H9 (cell line): ENCODE results near the gene KAT2B. TPM values are rescaled to one million over a fixed set of nuclear protein-coding genes. Genes with fewer than 3 reads are reported as not detected.

Experiments used
- DNase-seq: peaks from one replicate; pipeline ENCODE4 v3.0.0-alpha.2; 2017
- H2AFZ ChIP-seq: one replicate; pipeline ENCODE4 v1.6.1; 2013; ENCODE audit warnings: mild to moderate bottlenecking, low read length, control low read depth, moderate library complexity
- H2AK5ac ChIP-seq: 2 replicates; pipeline ENCODE4 v1.6.1; 2013; ENCODE audit warnings: low read length, control low read depth, mixed read lengths; ENCODE audit not compliant: insufficient read length
- H2BK120ac ChIP-seq: one replicate; pipeline ENCODE4 v1.6.1; 2013; ENCODE audit warnings: low read depth, mild to moderate bottlenecking, low read length, control low read depth, inconsistent platforms; ENCODE audit not compliant: poor library complexity, severe bottlenecking
- H2BK12ac ChIP-seq: 2 replicates; pipeline ENCODE4 v1.6.1; 2013; ENCODE audit warnings: low read length, control low read depth, mixed read lengths, low read depth; ENCODE audit not compliant: insufficient read length
- H2BK15ac ChIP-seq: 2 replicates; pipeline ENCODE4 v1.6.1; 2013; ENCODE audit warnings: low read depth, low read length, control low read depth
- H2BK20ac ChIP-seq: one replicate; pipeline ENCODE4 v1.6.1; 2013; ENCODE audit warnings: low read depth, mild to moderate bottlenecking, low read length, control low read depth, inconsistent platforms; ENCODE audit not compliant: poor library complexity, severe bottlenecking
- H2BK5ac ChIP-seq: 2 replicates; pipeline ENCODE4 v1.6.1; 2013; ENCODE audit warnings: low read length, control low read depth, mixed read lengths; ENCODE audit not compliant: insufficient read length
- H3K14ac ChIP-seq: 2 replicates; pipeline ENCODE4 v1.6.1; 2013; ENCODE audit warnings: low read length, control low read depth; ENCODE audit not compliant: insufficient read depth
- H3K18ac ChIP-seq: 2 replicates; pipeline ENCODE4 v1.6.1; 2013; ENCODE audit warnings: low read depth, mild to moderate bottlenecking, mixed read lengths, low read length, control low read depth; ENCODE audit not compliant: insufficient read length
- H3K23ac ChIP-seq: 2 replicates; pipeline ENCODE4 v1.6.1; 2013; ENCODE audit warnings: low read length, control low read depth, mixed read lengths, low read depth; ENCODE audit not compliant: insufficient read length
- H3K23me2 ChIP-seq: 2 replicates; pipeline ENCODE4 v1.6.1; 2013; ENCODE audit warnings: low read depth, mild to moderate bottlenecking, mixed read lengths, low read length, control low read depth; ENCODE audit not compliant: insufficient read length, poor library complexity, severe bottlenecking
- H3K27ac ChIP-seq: 2 replicates; pipeline ENCODE4 v1.5.1; 2013; ENCODE audit warnings: low read length, control low read depth, mixed read lengths, low read depth; ENCODE audit not compliant: insufficient read length
- H3K27me3 ChIP-seq: 2 replicates; pipeline ENCODE4 v1.6.1; 2013; ENCODE audit warnings: low read length, control low read depth, inconsistent platforms; ENCODE audit not compliant: insufficient read depth
- H3K4ac ChIP-seq: 2 replicates; pipeline ENCODE4 v1.6.1; 2013; ENCODE audit warnings: low read depth, mild to moderate bottlenecking, control low read depth, inconsistent platforms, low read length, moderate library complexity
- H3K4me1 ChIP-seq: 2 replicates; pipeline ENCODE4 v1.6.1; 2013; ENCODE audit warnings: low read length, control low read depth, inconsistent platforms; ENCODE audit not compliant: insufficient read depth
- H3K4me2 ChIP-seq: 2 replicates; pipeline ENCODE4 v1.6.1; 2013; ENCODE audit warnings: low read length, control low read depth, mixed read lengths; ENCODE audit not compliant: insufficient read length, insufficient read depth
- H3K56ac ChIP-seq: 2 replicates; pipeline ENCODE4 v1.6.1; 2013; ENCODE audit warnings: low read depth, mild to moderate bottlenecking, mixed read lengths, low read length, control low read depth; ENCODE audit not compliant: insufficient read length
- H3K79me1 ChIP-seq: 2 replicates; pipeline ENCODE4 v1.6.1; 2013; ENCODE audit warnings: low read depth, mild to moderate bottlenecking, moderate library complexity, low read length, control low read depth, inconsistent platforms; ENCODE audit not compliant: insufficient read depth, poor library complexity, severe bottlenecking
- H3K79me2 ChIP-seq: 2 replicates; pipeline ENCODE4 v1.6.1; 2013; ENCODE audit warnings: low read length, control low read depth, inconsistent platforms; ENCODE audit not compliant: insufficient read depth
- H3K9ac ChIP-seq: 2 replicates; pipeline ENCODE4 v1.6.1; 2013; ENCODE audit warnings: low read length, control low read depth, mixed read lengths; ENCODE audit not compliant: insufficient read length; ENCODE audit errors: extremely low read depth
- H3K9me3 ChIP-seq: one replicate; pipeline ENCODE4 v1.6.1; 2013; ENCODE audit warnings: low read depth, low read length, inconsistent platforms; ENCODE audit not compliant: control insufficient read depth
- H3T11ph ChIP-seq: one replicate; pipeline ENCODE4 v1.6.1; 2013; ENCODE audit warnings: mild to moderate bottlenecking, low read length, control low read depth, inconsistent platforms
- H4K20me1 ChIP-seq: one replicate; pipeline ENCODE4 v1.6.1; 2013; ENCODE audit not compliant: control insufficient read depth, insufficient read length, insufficient read depth
- H4K5ac ChIP-seq: 2 replicates; pipeline ENCODE4 v1.6.1; 2013; ENCODE audit warnings: low read depth, mild to moderate bottlenecking, mixed read lengths, low read length, control low read depth; ENCODE audit not compliant: insufficient read length
- H4K8ac ChIP-seq: replicated peaks from 2 replicates; pipeline ENCODE4 v1.6.1; 2013; ENCODE audit warnings: low read length, control low read depth, mixed read lengths, low read depth; ENCODE audit not compliant: insufficient read length
- H4K91ac ChIP-seq: 2 replicates; pipeline ENCODE4 v1.6.1; 2013; ENCODE audit warnings: low read depth, mild to moderate bottlenecking, moderate library complexity, mixed read lengths, low read length, control low read depth; ENCODE audit not compliant: insufficient read length
- H3K27ac Mint-ChIP-seq, 3 experiments: 2 replicates in 2 of 3; 3 replicates in 1 of 3; pipeline ENCODE4 v1.8.0; 2020 to 2021; ENCODE audit warnings: mixed read lengths in 3 of 3, mild to moderate bottlenecking in 1 of 3, moderate library complexity in 1 of 3
- H3K27me3 Mint-ChIP-seq: 2 replicates; pipeline ENCODE4 v1.8.0; 2021; ENCODE audit warnings: low read depth, mild to moderate bottlenecking, moderate library complexity, mixed read lengths
- H3K36me3 Mint-ChIP-seq, 3 experiments: 2 replicates in 2 of 3; 3 replicates in 1 of 3; pipeline ENCODE4 v1.8.0; 2020 to 2021; ENCODE audit warnings: low read depth in 3 of 3, mixed read lengths in 3 of 3; ENCODE audit not compliant: insufficient read depth in 1 of 3
- H3K4me1 Mint-ChIP-seq, 2 experiments: 2 replicates each; pipeline ENCODE4 v1.8.0; 2020; ENCODE audit warnings: mixed read lengths in 2 of 2
- H3K4me3 Mint-ChIP-seq, 2 experiments: 2 replicates in 1 of 2; 3 replicates in 1 of 2; pipeline ENCODE4 v1.8.0; 2020 to 2021; ENCODE audit warnings: mild to moderate bottlenecking in 2 of 2, mixed read lengths in 2 of 2, moderate library complexity in 1 of 2
- H3K9me3 Mint-ChIP-seq, 2 experiments: 2 replicates in 1 of 2; 3 replicates in 1 of 2; pipeline ENCODE4 v1.8.0; 2020; ENCODE audit warnings: mild to moderate bottlenecking in 2 of 2, mixed read lengths in 2 of 2, moderate library complexity in 1 of 2
- CTCF ChIP-seq: fragments of 200-600 bp; sonication (generic); conservative IDR thresholded peaks from 3 replicates; pipeline ENCODE4 v1.8.0; 2021; ENCODE audit warnings: antibody characterized with exemption, mild to moderate bottlenecking
- whole genome bisulfite sequencing: extraction: QIAGEN DNeasy Blood & Tissue Kit; methylation state at CpG from one replicate; pipeline ENCODE4 v1.1.7; 2013; ENCODE audit warnings: missing lambda C conversion rate, low lambda C conversion rate, mixed read lengths; ENCODE audit not compliant: insufficient read length; ENCODE audit errors: extremely low coverage; 5-methylcytosine and 5-hydroxymethylcytosine counted together
- total RNA-seq: library from RNA; stranded (reverse); gene quantifications from 2 replicates; pipeline ENCODE4 v1.2.1, GENCODE V29; 2021

The KAT2B gene
- total RNA-seq, 1 experiment from 2014 or later = 6.3 TPM

GRCh38 chr3:20064387-20064786 is 24.1 kb downstream of the KAT2B start:
- Histone ChIP-seq H3K4me2 (no peak overlapping the region), H3T11ph (no peak overlapping the region), H2BK5ac (no peak overlapping the region), H4K91ac (no peak overlapping the region), H3K9ac (no peak overlapping the region), H3K4ac (no peak overlapping the region), H3K18ac (no peak overlapping the region), H3K9me3 (no peaks in the 10 kb centered on the region), H2BK12ac (no peak overlapping the region), H3K23ac (no peak overlapping the region), H3K79me2 (no peaks in the 10 kb centered on the region), H3K4me1 (no peaks in the 10 kb centered on the region), H2BK120ac (no peak overlapping the region), H2AK5ac (no peak overlapping the region), H2BK20ac (no peak overlapping the region), H3K56ac (no peak overlapping the region), H2AFZ (no peak overlapping the region), H4K8ac (no peak overlapping the region), H3K27ac (no peak overlapping the region), H3K79me1 (no peaks in the 10 kb centered on the region), H4K5ac (no peak overlapping the region), H3K14ac (no peak overlapping the region), H2BK15ac (no peak overlapping the region), H3K23me2 (no peaks in the 10 kb centered on the region), H3K27me3 (no peaks in the 10 kb centered on the region), H4K20me1 (no peaks in the 10 kb centered on the region)
- Mint-ChIP-seq H3K4me1 (peaks cover 5 to 7% of the 10 kb centered on the region in 2 experiments), H3K36me3 (peaks cover 0 to 4% (median 0%) of the 10 kb centered on the region in 3 experiments; a peak in 1 of 7 replicates), H3K4me3 (no peak overlapping the region), H3K27ac (no peak overlapping the region), H3K9me3 (no peaks in the 10 kb centered on the region), H3K27me3 (peaks cover 11% of the 10 kb centered on the region)
- no CpG with 5 or more reads among the region's 3 CpGs for WGBS
- no peak for DNase-seq
- TF ChIP-seq CTCF = no peak
